Measurements from ENCODE around the gene GADL1.
A peak's percentile ranks its signal among the peaks of the same experiment; 100 is the strongest.

GADL1 gene

DNA sequence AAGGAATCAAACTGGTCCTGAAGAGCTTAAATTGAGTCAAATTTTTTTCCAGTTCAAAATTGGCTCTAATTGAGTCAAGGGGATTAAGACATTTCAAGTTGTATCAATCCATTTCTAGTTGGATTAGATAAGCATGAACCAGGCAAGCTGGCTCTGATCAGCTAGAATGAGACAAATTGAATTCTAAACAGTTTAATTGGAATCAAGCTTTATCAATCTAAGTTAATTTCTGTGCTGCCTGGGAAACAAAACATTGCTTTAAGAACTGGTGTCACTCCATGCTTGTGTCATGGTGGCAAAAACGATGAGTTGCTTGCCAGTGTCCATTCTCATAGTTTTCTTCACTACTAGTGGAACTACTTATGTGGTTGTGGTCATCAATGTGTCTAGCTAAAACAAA is 171.2 kb downstream of the GADL1 start:
- DNase-seq (ENCODE audit: low spot score): no peak

DNA sequence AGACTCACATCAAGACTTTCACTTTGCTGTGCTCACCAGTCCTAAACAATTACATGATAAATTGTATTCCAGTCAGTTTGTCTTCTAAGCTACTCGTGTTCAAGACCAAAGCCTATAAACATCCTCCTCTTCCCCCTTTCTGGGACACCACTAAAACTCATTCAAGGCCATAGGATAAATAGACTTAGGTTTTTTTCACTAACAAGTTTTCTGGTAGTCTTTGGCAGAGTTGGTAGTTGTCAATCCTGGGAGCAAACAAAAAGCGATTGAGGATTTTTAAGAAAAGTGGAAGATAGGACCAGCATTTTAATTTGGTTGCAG is 173.2 kb downstream of the GADL1 start:
- DNase-seq (ENCODE audit: low spot score): no peak

DNA sequence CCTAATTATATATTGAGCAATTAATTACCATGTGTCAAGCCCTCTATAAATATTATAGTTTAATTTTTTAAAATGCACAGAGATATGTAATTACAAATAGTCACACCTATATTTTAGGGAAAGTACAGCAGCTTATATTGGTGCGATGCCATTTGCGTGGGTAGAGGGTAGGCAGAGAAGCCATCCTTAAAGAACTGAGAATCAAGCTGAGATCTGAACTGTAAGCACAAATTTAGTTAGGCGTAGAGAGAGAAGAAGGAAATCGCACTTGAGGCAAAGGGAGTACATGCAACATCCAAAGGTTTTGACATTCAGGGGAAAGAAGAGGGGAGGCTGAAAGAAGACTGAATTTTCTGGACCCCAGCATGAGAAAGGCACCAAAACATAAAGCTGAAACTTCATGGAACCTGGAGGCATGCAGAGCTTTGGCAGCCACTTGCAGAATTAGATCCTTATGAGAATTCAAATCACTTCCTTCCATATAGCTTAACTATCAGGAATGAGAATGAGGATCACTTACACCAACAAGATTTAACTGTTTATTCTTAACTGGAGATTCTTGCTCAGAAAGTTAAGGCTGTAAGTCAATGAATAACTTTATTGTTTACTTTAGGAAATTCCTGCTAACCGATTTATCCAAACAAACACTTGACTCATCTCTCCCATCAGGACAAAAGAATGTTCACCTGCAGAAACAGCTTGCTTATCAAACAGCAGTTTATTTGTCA is 173.7 kb downstream of the GADL1 start:
- DNase-seq (ENCODE audit: low spot score): peak; percentile 46

DNA sequence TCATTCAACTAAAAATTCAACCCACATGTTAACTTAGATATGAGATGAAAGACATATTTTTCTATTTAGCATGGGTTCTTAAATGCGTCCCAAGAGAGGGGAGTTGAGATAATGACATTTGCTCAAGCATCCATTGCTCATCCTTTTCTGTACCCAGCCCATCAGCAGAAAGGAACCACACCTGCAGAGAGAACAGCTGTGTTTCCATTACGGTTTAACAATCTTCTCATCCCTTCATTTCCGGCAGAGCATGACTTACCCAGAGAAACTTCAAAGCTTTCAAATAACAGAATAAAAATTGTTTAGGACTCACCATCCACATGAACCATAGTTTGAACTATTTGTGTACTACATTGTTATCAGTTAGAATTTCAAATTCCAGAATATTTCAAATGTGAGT is 174.9 kb downstream of the GADL1 start:
- no peak for DNase-seq (ENCODE audit: low spot score)

DNA sequence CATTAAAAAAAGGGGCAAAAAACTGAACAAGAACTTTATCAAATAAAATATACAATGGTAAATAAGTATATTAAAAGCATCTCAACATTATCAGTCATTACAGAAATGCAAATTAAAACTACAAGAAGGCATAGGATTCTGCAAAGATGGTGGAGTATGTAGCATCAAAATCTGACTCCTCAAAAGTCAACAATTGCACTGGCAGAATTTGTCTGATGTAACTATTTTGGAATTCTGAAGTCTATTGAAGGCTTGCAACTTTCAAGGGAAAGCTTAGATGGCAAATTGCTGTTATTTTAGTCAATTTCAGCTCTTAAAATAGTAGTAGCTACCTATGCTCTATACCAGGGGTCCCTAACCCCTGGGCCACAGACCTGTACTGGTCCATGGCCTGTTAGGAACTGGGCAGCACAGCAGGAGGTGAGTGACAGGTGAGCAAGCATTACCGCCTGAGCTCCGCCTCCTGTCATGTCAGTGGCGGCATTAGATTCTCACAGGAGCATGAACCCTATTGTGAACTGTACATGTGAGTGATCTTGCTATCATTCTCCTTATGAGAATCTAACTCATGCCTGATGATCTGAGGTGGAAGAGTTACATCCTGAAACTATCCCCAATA is 180.5 kb downstream of the GADL1 start:
- no peak for DNase-seq (ENCODE audit: low spot score)

DNA sequence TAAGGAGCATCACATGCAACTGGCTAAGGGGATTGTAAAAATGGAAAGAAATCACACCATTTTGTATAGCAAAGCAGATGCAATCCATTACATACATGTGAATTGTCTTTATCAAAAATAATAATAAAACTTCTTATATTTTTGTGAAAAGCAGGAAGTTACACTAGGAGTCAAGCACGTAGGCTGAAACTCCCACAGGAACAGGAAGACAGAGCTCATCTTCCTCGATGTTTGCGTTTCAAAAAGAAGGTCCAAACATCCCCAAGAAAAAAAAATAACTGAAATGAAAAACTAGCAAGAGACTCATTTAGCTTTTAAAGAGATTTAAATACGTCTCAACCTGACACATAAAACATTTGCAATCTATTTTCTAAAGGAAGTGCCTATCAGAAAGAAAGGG is 181.5 kb downstream of the GADL1 start:
- DNase-seq (ENCODE audit: low spot score): no peak

DNA sequence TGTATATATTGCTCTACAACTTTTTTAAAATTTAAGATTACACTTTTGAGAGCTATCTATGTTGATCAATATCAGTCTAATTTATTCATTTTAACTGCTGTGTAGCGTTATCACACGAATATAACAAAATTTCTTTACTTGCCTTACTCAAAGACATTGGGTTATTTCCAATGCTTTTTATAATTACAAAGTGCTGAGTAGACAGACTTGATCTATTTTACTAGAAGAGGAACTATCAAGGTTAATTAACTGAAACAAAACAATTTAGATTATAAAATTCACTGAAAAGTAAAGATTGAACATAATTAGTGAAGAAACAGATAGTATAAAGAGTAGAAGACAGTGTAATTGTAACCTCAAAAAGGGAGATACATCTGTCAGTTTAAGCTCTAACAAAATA is 182.6 kb downstream of the GADL1 start:
- DNase-seq (ENCODE audit: low spot score): no peak

DNA sequence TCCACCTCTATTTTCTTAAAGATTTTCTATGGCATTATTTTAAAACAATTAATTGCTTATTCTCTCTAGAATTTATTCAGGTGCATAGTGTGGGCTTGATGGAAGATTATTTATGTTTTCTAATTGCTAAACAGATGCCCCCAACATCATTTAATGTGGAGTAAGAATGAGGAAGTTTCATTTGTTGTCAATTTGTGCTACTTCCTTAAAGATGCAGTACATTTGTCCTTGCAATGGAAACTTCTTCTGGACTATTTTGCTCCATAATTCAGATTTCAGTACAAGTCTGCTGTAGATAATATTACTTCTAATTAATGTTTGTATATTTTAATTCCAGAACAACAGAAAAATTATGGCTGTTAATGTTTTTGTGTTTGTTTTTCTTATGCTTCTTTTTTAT is 183.3 kb downstream of the GADL1 start:
- no peak for DNase-seq (ENCODE audit: low spot score)

DNA sequence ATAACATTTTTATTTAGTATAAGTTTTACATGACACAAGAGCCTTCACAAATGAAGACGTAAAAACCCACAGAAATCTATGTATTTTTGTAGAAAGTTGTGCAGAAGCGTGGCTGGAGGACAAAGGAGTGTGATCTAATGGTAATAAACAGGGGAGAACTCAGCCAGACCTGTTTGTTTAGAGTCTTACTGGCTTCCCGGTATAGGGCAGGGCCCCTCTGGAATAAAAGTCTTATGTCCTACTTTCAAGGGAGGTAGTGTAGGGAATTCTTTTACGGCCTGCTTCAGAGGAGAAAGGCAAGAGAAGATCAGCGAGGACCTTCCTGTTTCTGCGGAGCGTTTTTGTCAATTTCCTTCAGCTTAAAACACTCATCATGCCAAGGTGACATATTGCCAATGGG is 184.4 kb downstream of the GADL1 start:
- no peak for DNase-seq (ENCODE audit: low spot score)

DNA sequence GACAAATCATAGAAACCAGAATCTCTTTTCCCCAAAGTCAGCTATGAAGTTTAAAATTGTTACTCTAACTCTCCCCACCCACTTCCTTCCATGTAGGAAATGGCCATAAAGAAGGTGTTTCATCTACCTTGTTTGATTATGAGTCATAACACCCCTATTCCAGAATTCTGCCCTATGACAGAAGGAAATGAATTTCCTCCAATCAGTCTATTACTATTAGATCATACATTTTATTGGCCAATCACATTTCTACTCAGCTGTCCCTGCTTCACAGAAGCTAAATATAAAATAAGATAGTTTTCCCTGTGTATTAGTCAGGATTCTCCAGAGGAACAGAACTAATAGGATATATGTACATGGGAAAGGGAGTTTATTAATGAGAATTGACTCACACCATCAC is 186.0 kb downstream of the GADL1 start:
- DNase-seq (ENCODE audit: low spot score): no peak

DNA sequence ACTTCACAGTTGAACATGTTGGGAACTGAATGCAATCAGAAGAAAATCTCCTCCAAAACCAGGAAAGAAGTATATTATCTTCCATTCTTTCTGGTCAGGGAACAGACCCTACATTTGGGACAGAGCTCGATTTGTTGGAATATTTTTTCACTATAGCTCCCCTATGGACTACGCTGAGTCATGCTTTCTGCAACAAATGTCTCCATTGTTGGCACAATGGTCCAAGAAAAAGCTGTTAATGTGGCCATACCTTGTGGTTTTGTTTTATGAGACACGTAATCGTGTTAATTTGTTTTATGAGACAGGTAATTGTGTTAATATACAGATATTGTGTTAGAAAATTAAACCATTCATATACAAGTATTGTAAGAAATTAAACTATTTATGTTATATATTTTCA is 186.6 kb downstream of the GADL1 start:
- peak; percentile 24 for DNase-seq (ENCODE audit: low spot score)

DNA sequence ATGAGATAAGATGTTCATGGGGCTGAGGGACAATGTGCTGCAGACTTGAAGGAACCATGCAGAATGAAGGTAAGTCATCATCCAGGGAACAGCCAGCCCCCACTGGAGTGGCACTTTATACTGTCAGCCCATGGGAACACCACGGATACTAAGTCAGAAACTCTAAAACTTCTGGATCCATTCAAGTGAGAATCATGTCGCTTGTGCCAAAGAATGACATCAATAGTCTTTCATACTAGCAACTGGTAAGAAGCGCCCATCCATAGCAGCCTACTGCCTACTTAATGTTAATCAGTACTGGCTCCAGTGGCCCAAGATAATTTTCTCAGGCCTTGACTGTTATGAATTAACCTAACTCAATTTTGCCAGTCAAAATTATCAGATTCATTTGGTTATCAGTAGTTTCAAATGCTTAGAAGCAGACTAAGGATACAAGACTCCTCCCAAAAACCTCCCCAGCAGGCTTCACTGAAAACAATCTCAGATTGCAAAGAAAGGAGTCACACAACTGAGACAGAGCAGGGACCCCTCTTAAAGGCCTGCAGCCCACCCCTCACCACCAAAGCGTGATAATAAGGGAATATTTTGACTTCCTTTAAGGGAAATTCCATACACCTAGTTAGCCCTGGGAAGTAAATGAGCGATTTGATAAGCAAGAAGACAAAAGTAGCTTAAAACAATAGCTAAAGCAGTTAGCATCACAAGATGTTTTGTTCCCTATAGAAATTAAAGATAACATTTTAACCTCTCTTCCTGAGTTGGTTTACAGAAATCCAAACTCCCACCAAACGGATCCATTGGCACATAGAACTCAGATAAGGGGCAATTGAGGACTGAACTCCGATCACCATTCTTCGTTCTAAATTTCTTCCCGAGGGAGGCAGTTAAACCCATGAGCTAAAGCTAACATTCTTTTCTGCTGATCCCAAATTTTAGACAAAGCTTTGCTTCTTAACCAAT is 189.2 kb downstream of the GADL1 start:
- DNase-seq (ENCODE audit: low spot score): no peak

DNA sequence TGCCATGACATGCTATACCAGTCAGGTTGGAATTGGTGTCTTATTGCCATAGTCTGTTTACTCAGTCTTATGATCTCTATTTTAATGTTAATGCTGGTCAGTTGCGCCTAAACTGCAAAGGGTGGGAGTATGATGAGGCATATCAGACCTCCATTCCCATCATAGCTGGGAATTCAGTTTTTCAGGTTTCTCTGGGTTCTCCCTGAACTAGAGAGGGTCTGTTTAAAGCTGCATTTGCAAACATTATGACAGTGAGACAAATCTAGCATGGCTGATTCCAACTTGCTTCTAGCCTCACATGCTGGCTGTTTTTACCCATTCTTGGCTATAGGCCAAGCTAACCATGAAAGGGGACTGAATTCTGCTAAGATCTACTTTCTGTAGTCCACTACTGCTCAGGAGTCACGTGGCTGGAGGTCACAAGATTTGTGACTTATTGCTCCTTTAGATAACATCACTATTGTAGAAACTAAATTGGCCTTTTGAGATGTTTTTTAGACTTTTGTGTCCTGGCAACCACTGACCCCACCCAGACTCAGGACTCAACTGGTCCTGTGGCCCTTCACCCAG is 191.5 kb downstream of the GADL1 start:
- DNase-seq (ENCODE audit: low spot score): no peak

DNA sequence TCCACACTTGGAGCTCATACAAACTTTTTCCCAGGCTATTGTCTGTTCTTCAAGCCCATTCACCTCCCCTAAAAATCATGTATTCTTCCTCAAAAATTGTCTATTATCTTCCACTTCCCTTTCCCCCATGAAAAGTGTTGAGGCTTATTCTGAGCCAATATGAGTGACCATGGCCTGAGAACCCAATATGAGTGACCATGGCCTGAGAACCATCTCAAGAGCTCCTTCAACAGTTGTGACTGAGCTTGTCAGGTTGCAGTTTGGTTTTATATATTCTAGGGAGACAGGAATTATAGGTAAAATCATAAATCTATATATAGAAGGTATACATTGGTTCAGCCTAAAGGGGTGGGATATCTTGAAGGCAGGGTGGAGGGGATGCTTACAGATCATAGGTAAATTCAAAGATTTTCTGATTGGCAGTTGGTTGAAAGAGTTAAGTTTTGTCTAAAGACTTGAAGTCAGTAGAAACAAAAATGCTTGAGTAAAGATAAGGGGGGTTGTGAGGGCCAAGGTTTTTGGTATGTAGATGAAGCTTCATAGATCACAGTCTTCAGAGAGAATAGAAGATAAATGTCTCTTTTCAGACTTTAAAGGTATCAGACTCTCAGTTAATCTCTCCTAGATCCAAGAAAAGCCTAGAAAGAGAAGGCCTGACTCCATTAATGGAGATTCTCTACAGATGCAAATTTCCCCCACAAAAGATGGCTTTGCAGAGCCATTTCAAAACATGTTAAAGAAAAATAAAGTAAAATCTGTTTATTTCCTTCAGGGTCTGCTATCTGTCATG is 192.2 kb downstream of the GADL1 start:
- DNase-seq (ENCODE audit: low spot score): no peak

DNA sequence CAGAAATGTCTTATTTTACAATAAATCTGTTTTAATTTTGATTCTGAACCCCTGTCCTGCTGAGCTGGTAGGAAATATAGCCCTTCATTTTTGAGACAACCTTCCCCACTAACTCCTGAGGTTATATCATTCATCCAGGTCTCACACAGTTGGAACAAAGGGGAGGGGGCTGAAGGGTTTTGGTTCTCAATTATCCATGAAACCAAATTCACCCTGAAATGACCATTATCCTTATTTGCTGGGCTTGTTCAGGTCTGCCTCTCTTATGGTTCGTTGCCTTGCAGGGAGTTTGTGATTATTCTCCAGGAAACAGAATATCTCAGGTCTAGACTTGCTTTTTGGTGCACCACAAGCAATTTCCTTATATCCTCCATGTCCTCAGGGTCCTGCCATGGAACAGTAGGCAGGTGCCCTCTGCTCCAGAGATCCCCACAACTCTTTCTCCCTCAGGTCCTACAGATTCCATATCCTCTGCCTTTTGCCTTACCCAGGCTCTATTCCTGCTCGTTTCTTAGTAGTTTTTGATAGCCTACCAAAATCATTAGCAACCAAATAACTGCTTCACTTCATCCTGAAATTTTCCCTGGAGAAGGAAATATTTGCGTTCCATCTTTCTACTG is 193.6 kb downstream of the GADL1 start:
- no peak for DNase-seq (ENCODE audit: low spot score)

DNA sequence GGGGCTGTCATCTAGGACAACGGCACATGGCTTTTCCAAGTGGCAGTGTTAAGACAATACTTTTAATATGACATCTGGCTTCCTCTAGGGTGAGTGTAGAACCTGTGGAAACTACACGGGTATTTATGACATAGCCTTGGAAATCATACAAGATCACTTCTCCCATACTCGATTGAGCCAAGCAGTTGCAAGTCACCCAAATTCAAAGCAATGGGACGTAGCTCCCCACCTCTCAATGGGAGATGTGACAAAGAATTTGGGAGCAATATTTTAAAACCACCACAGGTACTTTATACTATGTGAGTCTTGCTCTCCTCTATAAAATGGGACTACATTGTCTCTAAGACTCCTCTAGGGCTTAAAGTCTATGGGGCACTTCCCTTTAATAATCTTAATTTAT is 194.5 kb downstream of the GADL1 start:
- DNase-seq (ENCODE audit: low spot score): no peak

DNA sequence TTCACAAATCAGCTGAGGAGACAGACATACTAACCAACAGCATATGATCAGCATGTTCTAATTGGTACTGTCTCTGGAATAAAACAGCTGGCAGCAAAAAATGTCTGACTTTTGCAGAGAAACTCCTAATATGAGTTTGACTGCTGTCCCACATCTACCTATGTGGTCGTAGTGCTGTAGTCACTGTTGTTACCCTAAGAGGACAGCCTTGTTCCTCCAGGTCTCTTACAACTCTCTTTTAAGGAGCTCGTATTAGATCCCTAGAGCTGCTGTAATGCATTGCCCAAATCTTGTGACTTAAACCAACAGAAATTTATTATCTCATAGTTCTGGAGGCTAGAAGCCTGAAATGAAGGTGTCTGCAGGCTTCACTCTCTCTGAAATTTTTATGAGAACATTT is 195.9 kb downstream of the GADL1 start:
- DNase-seq (ENCODE audit: low spot score): no peak

DNA sequence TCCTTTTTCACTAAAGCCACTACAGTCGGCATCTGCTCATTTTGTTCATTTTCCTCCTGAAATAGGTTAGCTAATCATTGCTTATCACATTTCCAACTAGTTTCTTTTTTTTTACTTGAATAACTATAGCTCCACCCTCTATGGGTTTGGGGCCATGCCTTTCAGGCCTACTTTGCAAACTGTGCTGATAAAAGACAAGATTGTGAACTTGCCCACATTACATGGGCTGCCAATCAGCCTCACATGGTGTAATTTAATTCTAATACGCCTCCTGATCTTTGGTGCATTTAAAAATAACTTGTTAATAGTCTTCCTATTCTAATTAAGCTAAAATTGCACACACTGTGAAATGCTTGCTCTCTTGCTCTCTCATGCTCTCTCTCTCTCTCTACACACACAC is 197.6 kb downstream of the GADL1 start:
- DNase-seq (ENCODE audit: low spot score): no peak

DNA sequence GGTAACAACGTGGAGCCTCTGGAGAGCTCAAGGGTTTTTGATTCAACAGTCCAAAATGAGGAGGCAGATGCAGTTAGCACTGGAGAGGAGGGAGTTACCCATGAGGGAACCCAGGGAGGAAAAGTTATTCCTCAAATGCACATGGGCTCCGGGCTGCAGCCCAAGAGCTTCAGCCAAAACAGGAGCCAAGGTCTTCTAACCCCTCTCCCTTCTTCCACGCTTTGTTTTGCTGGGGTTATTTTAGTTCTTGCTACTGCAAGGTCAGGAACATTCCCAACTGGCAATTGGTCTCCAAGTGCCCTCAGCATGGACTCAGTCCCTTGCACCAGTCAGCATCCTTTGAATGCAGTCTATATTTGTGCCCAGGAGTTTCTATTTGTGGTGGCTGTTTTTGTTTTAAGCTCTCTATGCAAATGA is 198.1 kb downstream of the GADL1 start:
- no peak for DNase-seq (ENCODE audit: low spot score)

DNA sequence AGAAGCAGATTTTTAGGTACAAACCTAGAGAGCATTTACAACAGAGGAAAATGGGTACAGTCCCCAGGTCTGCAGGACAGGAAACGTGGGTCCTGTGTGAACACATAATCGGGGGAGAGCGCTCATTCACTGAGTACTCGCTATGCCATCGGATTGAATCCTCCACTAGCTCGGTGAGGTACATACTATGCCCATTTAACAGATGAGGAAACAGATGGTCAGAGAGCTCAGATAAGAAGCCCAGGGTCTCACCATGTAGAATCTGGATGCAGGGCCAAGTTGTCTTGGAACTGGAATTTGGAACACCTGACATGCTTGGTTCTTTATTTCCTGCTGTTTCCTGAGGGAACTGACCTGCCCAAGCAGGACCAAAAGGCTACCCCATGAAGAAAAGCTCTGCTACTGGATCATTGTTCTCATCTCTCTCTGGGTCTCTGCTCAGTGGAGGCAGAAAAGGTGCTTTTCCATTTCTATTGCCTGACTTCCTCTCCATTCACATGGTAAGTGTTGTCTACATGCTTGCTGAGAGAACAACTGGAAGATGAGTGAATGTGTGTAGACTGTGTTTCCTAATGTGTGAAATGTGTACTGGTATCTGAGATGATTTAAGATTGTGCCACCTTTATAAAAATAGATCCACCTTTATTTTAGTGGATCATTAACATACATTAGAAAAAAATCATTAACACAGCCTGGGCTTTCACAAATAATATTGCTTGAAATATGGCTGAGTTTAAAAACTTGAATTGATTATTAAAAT is 199.0 kb downstream of the GADL1 start:
- no peak for DNase-seq (ENCODE audit: low spot score)

DNA sequence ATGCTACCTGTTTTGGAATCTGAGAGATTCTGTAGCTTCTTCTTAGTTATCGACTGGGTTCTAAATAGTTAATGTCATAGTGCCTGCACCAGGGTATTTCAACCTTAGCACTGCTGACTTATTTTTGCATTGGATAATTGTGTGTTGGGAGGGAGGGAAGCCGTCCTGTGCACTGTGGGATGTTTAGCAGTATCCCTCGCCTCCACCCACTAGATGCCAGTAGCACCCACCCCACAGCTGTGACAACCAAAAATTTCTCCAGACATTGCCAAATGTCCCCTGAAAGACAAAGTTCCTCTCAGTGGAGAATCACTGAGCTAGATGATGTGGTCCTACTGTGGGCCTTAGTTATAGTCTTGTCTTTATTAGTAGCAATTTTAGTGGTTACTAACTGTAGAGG is 199.8 kb downstream of the GADL1 start:
- no peak for DNase-seq (ENCODE audit: low spot score)

All from COLO829 (cell line).